HG03025 (cell line): ENCODE data around the gene SBSN.

Experiments used
- ATAC-seq: cut with Tn5 transposase; IDR thresholded peaks from one replicate; pipeline ENCODE4 v1.9.1; 2021; ENCODE audit warnings: mild to moderate bottlenecking, moderate library complexity; ENCODE audit not compliant: unreplicated experiment, low FRiP score

Gene SBSN

DNA sequence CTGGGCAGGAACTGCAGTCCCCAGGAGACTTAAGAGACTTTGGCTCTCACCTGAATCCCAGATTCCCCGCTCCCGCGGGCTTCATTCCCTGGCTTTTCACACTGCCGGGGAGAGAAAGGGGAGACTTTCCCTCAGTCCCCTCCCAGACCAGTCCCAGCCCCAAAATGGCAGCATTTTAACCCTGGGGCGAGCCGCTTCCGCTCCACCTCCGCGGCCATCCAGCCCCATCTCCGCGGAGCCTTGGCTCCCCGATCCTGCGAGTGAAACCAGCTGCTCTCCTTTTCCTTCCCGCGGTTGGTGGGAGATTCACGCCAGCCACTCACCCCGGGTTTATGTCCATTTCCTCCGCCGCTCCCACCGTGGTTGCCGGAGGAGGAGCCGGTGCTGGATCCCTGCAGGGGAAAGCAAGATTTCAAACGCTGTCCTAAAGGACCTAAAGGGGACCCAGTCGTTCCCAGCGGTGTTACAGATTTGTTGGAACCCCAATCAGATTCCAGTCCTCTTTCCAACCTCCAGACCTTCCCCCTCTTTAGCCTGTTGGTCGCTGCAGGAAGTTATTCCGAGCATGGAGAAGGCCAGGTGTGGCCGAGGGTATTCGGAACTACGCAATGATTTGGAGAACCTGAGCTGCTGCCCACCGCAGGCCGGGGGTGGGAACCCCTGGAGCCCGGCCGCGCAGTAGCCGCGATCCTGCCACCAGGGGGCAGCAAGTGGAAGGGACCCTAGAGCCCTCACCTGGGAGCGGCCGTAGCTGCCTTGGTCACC lies 18.1 kb downstream of the SBSN start:
- no peak for ATAC-seq

DNA sequence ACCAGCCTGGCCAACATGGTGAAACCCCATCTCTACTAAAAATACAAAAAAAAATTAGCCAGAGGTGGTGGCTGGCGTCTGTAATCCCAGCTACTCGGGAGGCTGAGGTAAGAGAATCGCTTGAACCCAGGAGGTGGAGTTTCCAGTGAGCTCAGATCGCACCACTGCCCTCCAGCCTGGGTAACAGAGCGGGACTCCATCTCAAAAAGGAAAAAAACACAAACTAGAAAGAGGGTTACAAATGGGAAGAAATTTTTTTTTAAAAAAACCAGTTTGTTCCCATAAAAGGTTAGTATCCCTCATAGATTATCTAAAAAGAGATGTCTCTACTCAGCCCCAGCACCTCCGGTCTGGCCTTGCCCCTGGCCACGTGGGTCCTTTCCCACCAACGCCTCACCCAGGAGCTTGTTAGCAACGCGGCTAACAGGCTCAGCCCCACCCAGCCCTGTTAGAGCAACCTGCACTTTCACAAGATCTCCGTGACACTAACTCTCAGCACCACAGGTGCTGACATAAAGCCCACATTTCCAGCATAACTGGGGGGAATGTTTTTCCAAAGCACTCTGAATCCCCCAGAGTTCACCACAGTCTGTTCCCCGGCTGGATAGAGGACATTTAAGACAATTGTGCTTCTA lies 19.0 kb downstream of the SBSN start:
- ATAC-seq = no peak

DNA sequence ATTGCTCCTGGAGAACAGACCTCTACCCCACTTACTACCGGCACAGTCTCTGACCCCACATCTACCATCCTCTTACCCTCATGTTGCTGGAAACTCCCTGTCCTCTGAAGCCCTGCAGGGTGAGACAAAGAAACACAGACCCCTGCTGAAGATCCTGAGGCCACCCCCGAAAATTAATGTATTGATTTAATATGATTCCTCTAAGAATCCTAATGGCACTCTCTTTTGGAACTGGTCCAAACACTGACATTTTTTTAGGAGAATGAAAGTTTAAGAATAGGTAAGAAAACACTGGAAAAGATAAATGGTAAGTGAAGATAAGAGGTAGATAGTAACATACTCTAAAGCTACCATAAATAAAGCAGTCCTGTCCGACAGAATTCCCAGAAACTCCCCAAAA lies 20.0 kb downstream of the SBSN start:
- ATAC-seq = no peak

DNA sequence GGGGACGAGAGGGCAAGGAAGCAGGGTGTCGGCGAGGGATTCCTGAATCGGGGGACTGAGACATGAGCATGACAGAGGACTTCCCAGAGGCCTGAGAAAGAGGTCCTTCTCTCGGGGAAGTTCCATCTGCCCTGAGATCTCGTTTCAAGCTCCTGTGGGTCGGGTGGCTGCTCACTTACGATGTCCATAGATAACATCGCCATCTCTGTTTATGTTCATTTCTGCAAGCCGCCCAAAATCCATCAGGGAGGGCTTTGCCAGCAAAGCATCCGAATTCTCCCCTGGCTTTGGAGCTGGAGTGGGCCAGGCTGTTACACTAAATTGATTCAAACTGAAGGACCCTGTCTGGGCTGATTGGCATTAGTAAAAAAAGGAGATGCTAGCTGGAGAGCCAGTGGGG lies 20.6 kb downstream of the SBSN start:
- ATAC-seq = no peak

DNA sequence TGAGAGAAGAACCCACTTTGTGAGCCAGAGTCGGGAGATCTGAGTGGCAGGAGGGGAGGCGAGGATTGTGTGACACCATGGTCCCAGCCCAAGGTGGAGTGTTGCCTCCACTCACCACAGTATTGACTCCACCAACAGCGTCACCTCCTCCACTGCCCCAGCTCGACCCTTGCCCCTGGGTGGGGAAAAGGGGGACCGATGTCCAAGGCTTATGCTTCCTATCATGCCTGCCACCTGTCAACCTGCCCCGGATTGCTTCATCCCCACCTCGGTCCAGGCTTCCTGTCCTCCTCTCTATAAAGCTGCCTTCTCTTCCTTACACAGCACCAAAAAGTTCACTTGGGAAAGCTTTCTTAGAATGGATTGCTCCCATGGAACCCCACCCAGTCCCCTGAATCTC lies 22.1 kb downstream of the SBSN start:
- no peak for ATAC-seq

DNA sequence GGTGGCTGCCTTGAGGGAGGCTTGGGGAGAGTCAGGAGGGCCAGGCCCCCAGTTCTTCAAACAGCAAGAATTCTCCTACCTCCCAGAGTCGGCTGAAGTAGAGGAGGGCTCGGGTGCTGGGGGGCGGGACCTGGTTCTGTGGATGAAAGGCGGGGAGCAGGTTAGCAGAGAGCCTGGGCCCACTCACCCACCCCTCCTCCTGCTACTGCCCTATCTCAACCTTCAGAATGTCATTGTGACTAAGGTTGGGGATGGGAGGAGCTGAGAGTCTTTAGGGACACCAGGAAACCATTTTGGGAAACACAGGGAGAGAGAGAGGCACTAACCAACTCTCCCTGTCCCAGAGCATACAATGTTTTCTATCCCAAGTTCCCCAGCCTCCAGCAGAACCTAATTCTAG lies 25.4 kb downstream of the SBSN start:
- ATAC-seq = no peak

DNA sequence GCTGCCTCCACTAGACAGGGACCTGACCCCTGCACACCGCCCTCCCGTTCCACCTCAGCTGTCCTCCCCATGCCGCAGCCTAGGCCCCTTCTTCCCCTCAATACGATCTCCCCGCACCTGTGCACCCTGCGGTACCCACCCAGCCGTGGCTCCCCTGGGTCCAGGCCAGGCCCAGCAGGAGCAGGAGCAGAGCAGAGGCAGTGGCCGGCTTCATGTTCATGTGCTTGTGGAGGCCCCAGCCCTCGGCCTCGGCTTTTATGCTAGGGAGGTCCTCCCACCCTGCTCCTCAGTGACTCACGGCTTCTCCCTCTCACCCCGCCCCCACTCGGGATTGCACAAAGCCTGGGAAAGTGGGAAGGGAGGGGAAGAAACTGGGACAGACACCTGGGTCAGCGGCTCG lies 26.4 kb downstream of the SBSN start:
- ATAC-seq = no peak

DNA sequence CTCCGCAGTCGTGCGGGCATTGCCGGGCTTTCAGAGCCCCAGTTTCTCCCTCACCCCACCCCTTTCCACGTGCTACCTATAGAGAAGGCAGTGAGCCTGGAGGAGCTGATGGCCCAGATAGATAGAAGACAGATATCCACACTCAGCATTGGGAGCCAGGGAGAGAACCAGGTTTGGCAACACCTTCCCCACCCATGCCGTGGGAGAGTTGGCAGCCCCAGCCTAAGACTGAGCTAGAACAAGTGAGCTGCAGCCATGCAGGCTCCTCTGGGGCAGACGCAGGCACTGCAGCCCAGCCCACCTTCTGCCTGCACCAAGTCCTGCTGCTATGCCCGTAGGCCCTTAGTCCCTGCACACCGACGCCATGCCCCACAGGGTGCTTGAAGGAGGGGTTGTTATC lies 27.5 kb downstream of the SBSN start:
- ATAC-seq = no peak

DNA sequence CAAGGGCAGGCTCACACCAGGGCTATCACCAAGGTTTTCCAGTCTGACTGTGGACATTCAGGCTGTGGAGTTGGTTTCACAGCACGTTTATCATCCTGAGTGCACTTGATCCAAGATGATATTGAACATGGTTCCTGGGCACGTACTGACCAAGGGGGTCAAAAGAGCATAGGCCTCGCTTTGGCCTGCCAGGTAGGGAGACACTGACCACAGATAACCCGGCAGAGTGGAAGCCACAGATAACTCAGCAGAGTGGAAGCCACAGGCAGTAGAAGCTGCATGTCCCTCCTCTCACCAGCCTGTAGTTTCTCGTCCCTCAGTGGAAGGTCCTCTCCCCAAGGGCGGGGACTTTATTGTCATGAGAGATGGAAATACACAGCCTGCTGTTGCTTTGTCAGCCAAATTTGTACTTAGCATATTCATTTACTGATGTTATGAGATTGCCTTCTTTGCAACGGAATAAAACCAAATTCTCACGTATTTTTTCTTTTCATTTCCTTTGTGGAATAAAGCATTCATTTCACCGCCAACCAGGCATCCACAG lies 29.1 kb downstream of the SBSN start:
- no peak for ATAC-seq

DNA sequence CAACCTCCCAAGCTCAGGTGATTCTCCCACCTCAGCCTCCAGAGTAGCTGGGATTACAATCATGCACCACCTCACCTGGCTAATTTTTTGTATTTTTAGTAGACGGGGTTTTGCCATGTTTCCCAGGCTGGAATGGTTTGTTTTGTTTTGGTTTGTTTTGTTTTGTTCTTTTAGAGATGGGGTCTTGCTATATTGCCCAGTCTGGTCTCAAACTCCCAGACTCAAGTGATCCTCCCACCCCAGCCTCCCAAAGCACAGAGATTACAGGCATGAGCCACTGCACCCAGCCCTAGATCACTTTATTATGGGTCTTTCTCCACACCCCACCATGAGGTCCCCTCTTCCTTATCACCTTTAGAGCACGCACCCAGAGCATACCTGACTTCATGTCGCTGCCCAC lies 29.9 kb downstream of the SBSN start:
- ATAC-seq = no peak

DNA sequence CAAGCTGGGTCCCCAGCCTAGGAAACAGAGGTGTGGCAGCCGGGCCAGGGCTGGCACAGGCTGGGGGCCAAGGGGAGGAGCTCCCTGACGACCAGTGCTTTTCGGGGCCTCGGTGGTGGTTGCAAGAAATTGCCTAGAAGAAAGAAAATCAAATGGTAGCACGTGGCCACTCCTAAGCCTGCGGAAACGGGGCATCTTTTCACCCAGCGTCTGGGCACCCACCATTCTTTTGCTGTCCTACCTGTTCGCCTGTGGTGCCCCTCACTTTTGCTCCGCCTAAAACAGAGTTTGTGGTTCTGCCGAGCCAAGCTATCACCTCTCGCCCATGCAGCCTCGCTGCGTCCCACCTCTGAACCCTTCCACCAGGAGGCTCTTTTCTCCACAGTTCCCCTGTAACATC lies 30.7 kb downstream of the SBSN start:
- no peak for ATAC-seq

DNA sequence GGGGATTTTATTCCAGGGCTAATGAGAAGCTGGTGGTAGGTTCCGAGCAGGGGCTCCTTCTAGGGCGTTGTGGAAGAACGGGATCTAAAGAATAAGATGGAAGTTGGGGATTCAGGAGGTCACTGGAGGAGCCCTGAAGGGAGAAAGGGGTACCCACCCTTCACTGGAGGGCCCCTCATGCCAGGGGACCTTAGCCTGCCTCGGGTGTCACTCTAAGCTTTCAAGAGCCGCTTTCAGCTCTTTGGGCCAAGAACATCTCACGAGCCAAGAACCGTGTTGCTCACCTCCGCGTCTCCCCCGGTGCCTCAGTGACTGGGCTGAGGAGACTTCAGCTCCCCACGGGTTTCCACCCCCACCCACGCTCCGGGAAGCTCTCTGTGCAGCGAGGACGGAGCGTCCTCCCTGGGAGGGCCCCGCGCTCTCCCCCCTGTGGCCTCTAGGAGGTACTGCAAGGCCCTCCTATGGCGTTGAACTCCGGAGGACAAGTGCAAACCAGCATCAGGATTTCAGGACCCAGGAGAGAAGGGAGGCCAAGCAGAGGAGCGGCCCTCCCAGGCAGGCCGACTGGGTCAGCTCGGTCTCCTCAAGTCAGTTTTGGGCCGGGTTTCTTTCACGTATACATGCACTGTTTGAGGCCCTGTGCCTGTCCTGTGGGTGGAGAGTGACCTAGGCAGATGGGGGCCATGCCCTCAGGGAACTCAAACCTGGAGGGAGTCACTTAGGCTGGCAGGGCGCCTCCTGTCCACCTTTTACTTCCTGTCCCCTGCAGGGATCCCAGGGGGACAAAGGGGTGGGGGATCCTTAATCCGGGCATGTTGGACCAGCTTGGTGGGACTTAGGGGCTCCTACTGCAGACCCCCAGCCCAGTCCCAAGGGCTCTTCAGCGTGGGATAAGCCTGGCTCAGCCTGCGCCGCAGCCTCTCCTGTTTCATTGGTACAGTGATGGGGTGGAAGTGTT lies 32.7 kb downstream of the SBSN start:
- ATAC-seq = no peak

DNA sequence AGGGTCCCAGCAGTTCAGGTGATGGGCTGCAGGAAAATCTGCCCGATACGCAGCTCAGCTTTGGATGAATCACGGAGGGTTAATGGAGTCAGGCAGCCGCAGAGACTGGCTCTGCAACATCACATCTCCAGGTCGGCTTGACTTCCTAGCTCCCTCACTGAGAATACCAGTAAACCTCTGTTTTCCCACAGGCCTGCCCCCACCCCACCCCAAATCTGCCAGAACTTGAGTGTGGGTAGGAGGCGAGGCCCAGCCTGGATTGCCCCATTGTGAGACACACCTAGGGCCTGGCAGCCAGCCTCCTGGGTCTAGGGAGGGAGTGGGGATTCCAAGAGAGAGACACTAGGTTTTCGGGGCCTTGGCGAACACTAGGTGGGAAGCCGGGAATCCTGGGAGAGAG lies 34.1 kb downstream of the SBSN start:
- ATAC-seq = no peak

DNA sequence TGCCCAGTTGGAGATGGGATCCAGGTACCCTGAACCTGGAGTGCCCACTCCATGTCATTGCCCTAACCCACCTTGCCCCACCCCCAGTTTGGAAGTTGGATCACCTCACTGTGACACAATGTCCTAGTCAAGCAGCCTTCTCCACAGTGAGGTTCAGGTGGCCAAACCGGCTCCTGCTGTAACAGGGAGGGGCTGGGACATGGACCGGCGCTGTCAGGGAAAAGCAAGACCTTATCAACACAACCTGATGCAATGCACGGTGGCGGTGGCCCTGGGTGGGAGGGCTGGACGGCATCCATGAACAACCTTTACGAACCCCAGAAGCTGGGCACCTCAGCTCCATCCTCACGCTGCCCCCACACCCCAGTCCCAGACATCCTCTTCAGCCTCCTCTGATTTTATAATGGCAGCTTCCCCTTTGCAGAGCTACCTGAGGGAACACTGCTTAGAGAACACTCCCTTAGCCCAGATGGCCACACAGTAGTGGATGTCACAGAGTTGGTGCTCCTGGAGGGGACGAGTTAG lies 36.2 kb downstream of the SBSN start:
- ATAC-seq = no peak

DNA sequence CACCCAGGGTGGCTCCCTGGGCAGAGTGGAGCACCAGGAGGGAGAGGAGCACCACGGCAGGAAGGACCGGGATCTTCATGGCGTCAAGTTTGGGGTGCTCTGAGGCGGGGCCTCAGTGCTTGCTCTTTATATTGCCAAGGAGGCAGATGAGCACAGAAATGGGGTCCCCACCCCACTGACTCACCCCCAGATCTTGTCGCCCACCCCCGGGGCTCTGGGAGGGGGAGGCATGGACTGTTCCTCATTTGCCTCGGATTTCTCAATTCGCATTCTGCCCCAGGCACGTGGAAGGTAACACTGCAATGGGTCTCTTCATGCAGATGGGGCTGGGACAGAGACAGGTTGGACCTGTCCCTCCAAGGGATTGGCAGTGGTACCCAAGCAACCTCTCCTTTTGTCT lies 37.7 kb downstream of the SBSN start, which contains the start of gene KRTDAP:
TSS of gene KRTDAP (minus strand) at position 101 of the 400 bp plus-strand sequence. CDS start at position 79, 22 bp downstream.
- no peak for ATAC-seq

DNA sequence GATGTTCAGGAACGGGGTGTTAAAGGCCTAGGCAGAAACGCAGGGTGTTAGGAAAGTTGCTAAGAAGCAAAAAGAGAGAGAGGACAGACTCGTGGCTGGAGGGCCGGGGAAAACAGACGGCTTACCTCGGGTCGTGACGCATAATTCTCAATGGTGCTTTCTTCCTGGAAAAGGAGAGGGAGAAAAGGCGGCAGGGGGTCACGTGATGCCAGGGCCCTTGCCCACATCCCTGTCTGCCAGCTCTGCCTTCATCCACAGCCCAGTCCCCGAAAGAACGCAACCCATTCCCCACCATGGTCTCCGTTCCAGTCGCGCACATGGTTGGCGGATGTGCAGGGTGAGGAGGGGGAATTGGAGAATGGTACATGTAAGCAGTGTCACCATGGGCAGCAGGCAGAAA lies 39.4 kb downstream of the SBSN start:
- no peak for ATAC-seq

DNA sequence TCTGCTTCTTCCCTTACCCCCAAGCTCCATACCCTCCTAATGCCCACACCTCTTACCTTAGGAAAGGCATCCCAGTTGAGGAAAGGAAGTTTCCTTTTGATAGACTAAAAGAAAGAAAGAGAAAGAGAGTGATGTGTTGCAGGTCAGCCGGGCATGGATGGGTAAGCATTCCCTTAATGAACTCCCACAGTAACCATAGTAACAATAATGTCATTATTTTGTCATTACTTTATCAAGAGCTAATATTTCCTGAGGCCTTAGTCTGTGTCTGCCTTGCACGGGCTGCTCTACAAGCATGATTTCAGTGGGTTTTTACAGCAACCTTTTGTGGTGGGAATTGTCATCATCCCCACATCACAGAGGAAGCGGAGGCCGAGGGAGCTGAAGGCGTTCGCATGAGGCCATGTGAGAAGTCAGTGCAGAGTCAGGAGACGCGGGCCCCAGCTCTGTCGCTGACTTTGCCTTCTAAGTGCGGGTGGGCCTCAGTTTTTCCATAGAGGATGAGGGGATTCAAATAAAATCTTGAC lies 40.4 kb downstream of the SBSN start:
- no peak for ATAC-seq

DNA sequence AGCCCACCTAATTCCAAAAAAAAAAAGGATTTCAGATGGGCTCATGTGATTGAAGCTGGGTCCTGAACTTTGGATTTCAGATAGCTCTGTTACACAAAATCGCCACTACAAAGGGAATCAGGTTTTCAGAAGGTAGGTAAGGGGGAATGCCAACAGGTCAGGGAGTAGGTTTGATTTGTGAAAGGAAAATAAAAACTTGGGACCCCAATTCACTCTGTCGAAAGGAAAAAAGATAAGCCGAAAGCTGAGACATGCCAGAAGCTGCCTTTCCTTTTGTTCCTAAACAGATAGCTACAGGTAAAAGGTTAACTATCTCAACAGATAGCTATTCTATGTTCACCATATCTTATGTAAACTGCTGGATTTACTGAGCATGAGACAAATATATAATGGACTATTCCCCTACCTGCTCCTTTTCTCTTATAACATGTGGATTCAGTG lies 41.8 kb downstream of the SBSN start:
- no peak for ATAC-seq

DNA sequence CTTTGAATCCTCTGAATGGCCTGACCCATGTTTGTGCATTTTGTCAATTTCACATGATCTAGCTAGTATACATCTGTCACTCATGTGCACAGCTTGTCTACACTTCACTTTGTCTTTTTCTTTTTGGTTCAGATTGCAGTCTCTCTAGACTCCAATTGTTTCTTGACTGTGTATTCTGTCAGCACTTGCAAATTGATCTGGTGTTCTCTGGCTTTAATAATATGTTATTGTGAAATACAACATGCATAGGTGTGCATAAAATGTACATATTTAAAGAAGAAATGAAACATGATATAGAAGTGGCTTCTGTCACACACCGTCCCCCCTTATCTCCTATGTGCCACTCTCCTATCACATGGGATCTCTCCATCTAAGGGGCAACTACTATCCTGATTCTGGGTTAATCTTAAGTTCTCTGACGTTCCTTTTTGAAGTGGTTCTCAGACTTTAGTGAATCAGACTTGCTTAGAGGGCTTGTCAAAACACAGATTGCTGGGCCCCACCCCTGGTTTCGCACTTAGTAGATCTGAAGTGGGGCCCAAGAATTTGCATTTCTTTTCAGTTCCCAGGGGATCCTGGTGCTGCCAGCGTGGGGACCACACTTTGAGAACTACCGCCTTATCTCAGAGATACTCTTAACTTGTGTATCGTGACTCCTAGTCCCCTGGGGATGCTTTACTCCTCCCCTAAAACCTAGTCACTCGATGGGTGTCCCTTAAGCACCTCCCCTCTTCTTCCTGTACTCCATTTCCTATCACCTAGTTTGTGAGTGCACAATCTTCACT lies 43.7 kb downstream of the SBSN start:
- no peak for ATAC-seq

DNA sequence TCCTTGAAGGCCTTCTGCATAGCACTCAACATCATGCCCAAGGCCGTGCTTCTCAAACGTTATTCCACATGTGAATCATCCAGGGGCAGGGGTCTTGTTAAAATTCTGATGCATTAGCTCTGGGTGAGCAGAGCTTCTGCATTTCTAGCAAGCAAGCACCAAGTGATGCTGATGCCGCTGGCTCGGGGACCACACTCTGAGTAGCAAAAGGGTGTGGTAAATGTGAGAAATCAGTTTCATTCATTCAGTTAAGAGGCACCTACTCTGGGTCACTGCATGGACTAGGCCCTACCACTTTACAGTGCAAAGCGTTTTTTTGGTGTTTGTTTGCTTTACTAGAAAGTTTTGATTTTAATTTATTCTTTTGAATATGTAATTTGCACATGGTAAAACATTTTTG lies 45.0 kb downstream of the SBSN start:
- ATAC-seq = no peak
